ENCODE measurements around the gene IPO13. TPM values are rescaled to one million over a fixed set of nuclear protein-coding genes. Genes with fewer than 3 reads are reported as not detected.

IPO13 gene, protein sequence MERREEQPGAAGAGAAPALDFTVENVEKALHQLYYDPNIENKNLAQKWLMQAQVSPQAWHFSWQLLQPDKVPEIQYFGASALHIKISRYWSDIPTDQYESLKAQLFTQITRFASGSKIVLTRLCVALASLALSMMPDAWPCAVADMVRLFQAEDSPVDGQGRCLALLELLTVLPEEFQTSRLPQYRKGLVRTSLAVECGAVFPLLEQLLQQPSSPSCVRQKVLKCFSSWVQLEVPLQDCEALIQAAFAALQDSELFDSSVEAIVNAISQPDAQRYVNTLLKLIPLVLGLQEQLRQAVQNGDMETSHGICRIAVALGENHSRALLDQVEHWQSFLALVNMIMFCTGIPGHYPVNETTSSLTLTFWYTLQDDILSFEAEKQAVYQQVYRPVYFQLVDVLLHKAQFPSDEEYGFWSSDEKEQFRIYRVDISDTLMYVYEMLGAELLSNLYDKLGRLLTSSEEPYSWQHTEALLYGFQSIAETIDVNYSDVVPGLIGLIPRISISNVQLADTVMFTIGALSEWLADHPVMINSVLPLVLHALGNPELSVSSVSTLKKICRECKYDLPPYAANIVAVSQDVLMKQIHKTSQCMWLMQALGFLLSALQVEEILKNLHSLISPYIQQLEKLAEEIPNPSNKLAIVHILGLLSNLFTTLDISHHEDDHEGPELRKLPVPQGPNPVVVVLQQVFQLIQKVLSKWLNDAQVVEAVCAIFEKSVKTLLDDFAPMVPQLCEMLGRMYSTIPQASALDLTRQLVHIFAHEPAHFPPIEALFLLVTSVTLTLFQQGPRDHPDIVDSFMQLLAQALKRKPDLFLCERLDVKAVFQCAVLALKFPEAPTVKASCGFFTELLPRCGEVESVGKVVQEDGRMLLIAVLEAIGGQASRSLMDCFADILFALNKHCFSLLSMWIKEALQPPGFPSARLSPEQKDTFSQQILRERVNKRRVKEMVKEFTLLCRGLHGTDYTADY
- 20.6 and 21.7 TPM in 2 replicates for total RNA-seq
- polyA plus RNA-seq: 25.4 and 30.7 TPM in 2 replicates

DNA sequence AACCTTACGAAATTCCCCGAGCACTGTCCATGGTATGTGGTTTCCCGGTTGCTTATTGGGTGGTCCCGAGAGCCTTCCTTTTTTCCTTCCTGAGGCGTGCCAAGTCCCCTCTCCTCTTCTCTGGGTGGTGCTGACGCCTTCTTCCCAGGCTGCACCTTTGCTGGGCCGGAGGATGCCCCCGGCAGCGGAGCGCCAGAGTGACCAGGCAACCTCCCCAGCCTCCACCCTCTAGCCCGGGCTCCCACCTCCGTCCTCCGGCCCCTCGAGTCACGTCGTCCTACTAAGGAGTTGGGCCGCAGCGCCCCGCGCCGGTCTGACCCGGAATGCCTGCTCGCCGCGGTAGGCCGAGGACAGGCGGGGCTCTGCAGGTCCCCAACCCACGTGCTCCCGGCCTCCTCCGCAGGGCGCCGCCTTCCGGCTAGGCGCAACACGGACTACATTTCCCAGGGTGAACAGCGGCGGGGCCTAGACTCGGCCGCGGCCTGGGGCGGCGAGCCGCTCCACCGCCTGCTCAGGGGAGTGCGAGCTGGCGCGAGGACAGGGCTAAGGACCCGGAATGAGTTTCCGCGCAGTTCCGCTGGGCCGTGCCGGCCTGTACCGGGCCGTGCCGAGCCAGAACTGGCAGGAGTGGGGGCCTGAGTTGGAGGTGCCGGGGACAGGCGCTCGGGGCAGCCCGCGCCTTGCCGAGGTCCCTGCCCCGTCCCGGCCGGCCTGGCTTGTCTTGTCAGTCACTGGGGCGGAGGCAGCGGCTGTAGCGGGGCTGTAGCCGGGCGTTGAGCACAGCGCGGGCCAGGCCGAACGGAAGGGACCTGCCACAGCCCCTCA lies at the start of gene IPO13:
TSS of gene IPO13 (plus strand) at position 715 of the 825 bp plus-strand sequence. CDS start 651 bp downstream, outside the sequence.
- H3K79me2 ChIP-seq: peaks cover 33% of the 10 kb centered on the region
- peak within 1 kb of the TSS; percentile 69 for H2AFZ ChIP-seq
- no peaks in the 10 kb centered on the region for H3K9me3 ChIP-seq (ENCODE audit: low read depth)
- H3K4me2 ChIP-seq: peak within 1 kb of the TSS; percentile 100
- TF ChIP-seq EZH2 (IDR thresholded peaks at IDR 0.05; ENCODE audit: borderline replicate concordance): no peak
- TF ChIP-seq EZH2phosphoT487 (IDR thresholded peaks at IDR 0.05; ENCODE audit: low read depth, severe bottlenecking, unreplicated experiment): no peak
- TF ChIP-seq, protein P1, sequence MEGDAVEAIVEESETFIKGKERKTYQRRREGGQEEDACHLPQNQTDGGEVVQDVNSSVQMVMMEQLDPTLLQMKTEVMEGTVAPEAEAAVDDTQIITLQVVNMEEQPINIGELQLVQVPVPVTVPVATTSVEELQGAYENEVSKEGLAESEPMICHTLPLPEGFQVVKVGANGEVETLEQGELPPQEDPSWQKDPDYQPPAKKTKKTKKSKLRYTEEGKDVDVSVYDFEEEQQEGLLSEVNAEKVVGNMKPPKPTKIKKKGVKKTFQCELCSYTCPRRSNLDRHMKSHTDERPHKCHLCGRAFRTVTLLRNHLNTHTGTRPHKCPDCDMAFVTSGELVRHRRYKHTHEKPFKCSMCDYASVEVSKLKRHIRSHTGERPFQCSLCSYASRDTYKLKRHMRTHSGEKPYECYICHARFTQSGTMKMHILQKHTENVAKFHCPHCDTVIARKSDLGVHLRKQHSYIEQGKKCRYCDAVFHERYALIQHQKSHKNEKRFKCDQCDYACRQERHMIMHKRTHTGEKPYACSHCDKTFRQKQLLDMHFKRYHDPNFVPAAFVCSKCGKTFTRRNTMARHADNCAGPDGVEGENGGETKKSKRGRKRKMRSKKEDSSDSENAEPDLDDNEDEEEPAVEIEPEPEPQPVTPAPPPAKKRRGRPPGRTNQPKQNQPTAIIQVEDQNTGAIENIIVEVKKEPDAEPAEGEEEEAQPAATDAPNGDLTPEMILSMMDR (IDR thresholded peaks at IDR 0.05; ENCODE audit: poor library complexity): peak; percentile 82
- WGBS (ENCODE audit: low lambda C conversion rate, missing lambda C conversion rate): under 1% methylated on average over 59 of the region's 74 CpGs
- H3K27ac ChIP-seq: peak within 1 kb of the TSS; percentile 97
- no peaks in the 10 kb centered on the region for H3K9me2 ChIP-seq (replicated peaks; ENCODE audit: insufficient read depth)
- peaks cover 11% of the 10 kb centered on the region for H3K4me1 ChIP-seq (ENCODE audit: insufficient read depth)
- no peaks in the 10 kb centered on the region for H3K36me3 ChIP-seq (replicated peaks; ENCODE audit: insufficient read depth, low read depth)
- H3K4me3 ChIP-seq: peak within 1 kb of the TSS; percentile 53
- DNase-seq (ENCODE audit: low spot score): peak; percentile 97
- H4K20me1 ChIP-seq (ENCODE audit: insufficient read depth, poor library complexity, severe bottlenecking): no peaks in the 10 kb centered on the region
- H3K27me3 ChIP-seq: no peaks in the 10 kb centered on the region

DNA sequence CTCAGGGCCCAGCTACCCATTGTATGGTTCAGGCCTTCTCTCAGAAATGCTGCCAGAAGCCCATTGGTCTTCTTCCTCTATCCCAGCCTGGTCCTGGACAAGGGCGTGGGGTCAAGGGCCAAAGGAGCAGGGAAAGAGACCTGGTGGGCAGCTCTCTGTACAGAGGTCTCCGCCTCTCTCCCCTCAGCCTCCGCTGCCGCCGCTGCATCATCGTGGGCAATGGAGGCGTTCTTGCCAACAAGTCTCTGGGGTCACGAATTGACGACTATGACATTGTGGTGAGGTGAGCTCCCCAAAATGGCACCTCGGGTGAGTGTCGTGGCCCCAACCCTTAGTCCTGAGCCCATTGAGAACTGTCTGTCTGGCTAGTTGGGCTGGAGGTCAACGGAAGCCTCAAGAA lies 47.8 kb upstream of the IPO13 start:
- no peaks in the 10 kb centered on the region for H3K4me1 ChIP-seq (ENCODE audit: insufficient read depth)
- WGBS (ENCODE audit: low lambda C conversion rate, missing lambda C conversion rate): 98% methylated on average over 12 of the region's 12 CpGs
- no peaks in the 10 kb centered on the region for H4K20me1 ChIP-seq (ENCODE audit: insufficient read depth, poor library complexity, severe bottlenecking)
- TF ChIP-seq EZH2phosphoT487 (IDR thresholded peaks at IDR 0.05; ENCODE audit: low read depth, severe bottlenecking, unreplicated experiment): no peak
- no peak for TF ChIP-seq EZH2 (IDR thresholded peaks at IDR 0.05; ENCODE audit: borderline replicate concordance)
- TF ChIP-seq, protein P1 (IDR thresholded peaks at IDR 0.05; ENCODE audit: poor library complexity): no peak
- H3K9me2 ChIP-seq (replicated peaks; ENCODE audit: insufficient read depth): no peaks in the 10 kb centered on the region
- H3K4me2 ChIP-seq: no peak overlapping the region
- H3K27ac ChIP-seq: no peak overlapping the region
- no peaks in the 10 kb centered on the region for H3K9me3 ChIP-seq (ENCODE audit: low read depth)
- no peak overlapping the region for H2AFZ ChIP-seq
- H3K4me3 ChIP-seq: no peak overlapping the region
- H3K36me3 ChIP-seq (replicated peaks; ENCODE audit: insufficient read depth, low read depth): no peaks in the 10 kb centered on the region
- no peaks in the 10 kb centered on the region for H3K79me2 ChIP-seq
- DNase-seq (ENCODE audit: low spot score): no peak
- no peaks in the 10 kb centered on the region for H3K27me3 ChIP-seq

DNA sequence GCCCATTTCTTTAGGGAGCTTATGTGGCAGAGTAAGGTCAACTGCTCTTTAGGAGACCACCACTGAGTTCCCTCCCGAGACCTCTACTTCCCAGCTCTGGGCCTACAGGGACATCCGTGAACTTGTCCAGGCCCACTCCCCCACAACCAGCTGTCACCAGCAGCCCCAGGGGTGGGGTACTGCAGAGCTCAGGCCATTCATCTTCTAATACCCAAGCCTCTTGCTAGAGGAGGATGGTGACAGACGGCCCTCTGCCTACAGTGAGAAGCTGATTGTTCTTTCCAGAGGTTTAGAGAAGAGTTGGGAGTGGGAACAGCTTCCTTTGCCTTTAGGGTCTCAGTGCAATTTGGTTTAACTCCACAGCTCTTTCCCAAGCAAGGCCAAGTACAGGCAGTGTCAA lies 46.4 kb upstream of the IPO13 start:
- WGBS (ENCODE audit: low lambda C conversion rate, missing lambda C conversion rate): 90% methylated on average over 3 of the region's 3 CpGs
- no peaks in the 10 kb centered on the region for H3K9me3 ChIP-seq (ENCODE audit: low read depth)
- no peaks in the 10 kb centered on the region for H3K27me3 ChIP-seq
- H3K9me2 ChIP-seq (replicated peaks; ENCODE audit: insufficient read depth): no peaks in the 10 kb centered on the region
- no peak overlapping the region for H3K27ac ChIP-seq
- no peaks in the 10 kb centered on the region for H4K20me1 ChIP-seq (ENCODE audit: insufficient read depth, poor library complexity, severe bottlenecking)
- no peak for TF ChIP-seq EZH2 (IDR thresholded peaks at IDR 0.05; ENCODE audit: borderline replicate concordance)
- TF ChIP-seq, protein P1 (IDR thresholded peaks at IDR 0.05; ENCODE audit: poor library complexity): no peak
- no peak for TF ChIP-seq EZH2phosphoT487 (IDR thresholded peaks at IDR 0.05; ENCODE audit: low read depth, severe bottlenecking, unreplicated experiment)
- H3K79me2 ChIP-seq: no peaks in the 10 kb centered on the region
- H3K4me1 ChIP-seq (ENCODE audit: insufficient read depth): no peaks in the 10 kb centered on the region
- DNase-seq (ENCODE audit: low spot score): no peak
- no peak overlapping the region for H2AFZ ChIP-seq
- no peaks in the 10 kb centered on the region for H3K36me3 ChIP-seq (replicated peaks; ENCODE audit: insufficient read depth, low read depth)
- H3K4me3 ChIP-seq: no peak overlapping the region
- no peak overlapping the region for H3K4me2 ChIP-seq

Measured in hepatocyte (in vitro differentiated cells).